ENCODE results near the gene ZMPSTE24. TPM values are rescaled to one million over a fixed set of nuclear protein-coding genes. Genes with fewer than 3 reads are reported as not detected.
A peak's percentile ranks its signal among the peaks of the same experiment; 100 is the strongest.
"Not testable (repeated sequence)": the region's sequence is repeated elsewhere in the genome, so short reads cannot be mapped to it uniquely, and the experiment has no call there.

Gene ZMPSTE24
- total RNA-seq, 4 donors from 2014 or later = 14.9 to 29.8 (median 27.4) TPM

DNA sequence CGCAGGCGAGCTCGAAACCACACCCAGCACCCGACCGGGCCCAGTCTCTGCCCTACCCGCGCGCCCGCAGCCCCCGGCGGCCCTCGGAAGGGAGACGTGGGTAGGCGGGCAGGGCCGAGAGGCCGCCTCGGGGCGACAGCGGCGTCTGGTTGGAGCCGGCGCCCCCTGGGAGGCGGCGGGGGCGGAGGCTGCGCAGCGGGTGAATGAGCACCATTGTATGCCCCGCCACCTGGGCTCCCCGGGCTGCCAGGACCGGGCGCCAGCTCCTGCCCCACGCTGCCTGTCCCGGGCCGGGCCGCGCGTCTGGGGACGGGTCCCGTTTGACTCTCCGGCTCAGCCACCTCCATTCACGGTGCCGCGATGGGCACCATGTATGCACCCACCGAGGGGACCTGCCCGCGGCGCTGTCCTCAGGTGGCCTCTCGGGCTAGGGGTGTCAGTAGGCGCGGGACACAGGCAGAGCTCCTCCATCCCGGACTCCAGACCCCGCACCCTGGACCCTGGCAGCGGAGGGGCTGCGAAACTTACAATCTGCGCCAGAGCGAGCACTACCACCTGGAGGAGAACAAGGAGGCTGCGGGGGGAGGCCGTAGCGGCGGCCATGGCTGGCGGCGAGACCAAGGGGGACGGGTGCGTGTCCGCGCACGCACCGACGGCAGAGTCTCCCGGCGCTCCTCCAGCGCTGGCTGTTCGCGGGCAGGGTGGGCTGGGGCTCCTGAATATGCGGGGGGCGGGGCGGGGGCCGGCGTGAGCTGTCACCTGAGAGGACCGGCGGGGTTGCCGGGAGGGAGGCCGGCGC is 58.8 kb downstream of the ZMPSTE24 start, which contains the start of gene COL9A2:
Gene COL9A2 (minus strand): TSS at position 692 of the 799 bp plus-strand sequence. CDS start 89 bp downstream, at position 603.
- TF ChIP-seq, protein P1, sequence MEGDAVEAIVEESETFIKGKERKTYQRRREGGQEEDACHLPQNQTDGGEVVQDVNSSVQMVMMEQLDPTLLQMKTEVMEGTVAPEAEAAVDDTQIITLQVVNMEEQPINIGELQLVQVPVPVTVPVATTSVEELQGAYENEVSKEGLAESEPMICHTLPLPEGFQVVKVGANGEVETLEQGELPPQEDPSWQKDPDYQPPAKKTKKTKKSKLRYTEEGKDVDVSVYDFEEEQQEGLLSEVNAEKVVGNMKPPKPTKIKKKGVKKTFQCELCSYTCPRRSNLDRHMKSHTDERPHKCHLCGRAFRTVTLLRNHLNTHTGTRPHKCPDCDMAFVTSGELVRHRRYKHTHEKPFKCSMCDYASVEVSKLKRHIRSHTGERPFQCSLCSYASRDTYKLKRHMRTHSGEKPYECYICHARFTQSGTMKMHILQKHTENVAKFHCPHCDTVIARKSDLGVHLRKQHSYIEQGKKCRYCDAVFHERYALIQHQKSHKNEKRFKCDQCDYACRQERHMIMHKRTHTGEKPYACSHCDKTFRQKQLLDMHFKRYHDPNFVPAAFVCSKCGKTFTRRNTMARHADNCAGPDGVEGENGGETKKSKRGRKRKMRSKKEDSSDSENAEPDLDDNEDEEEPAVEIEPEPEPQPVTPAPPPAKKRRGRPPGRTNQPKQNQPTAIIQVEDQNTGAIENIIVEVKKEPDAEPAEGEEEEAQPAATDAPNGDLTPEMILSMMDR (IDR thresholded peaks at IDR 0.05) = no peak
- TF ChIP-seq POLR2A (IDR thresholded peaks at IDR 0.05) = no peak
- intact Hi-C loops (cut with DNase I; ENCODE audit: low total_unique reads) = no loop called here
- DNase-seq (ENCODE audit: low spot score in 2 of 2) = peak in 1 of 2 donors; percentile 88
- peak within 1 kb of the TSS; percentile 14 for H3K4me3 ChIP-seq (ENCODE audit: low read depth, poor library complexity, severe bottlenecking)
- 0 to 9% methylated on average over 14 to 48 of the region's 84 CpGs for WGBS, 2 donors

DNA sequence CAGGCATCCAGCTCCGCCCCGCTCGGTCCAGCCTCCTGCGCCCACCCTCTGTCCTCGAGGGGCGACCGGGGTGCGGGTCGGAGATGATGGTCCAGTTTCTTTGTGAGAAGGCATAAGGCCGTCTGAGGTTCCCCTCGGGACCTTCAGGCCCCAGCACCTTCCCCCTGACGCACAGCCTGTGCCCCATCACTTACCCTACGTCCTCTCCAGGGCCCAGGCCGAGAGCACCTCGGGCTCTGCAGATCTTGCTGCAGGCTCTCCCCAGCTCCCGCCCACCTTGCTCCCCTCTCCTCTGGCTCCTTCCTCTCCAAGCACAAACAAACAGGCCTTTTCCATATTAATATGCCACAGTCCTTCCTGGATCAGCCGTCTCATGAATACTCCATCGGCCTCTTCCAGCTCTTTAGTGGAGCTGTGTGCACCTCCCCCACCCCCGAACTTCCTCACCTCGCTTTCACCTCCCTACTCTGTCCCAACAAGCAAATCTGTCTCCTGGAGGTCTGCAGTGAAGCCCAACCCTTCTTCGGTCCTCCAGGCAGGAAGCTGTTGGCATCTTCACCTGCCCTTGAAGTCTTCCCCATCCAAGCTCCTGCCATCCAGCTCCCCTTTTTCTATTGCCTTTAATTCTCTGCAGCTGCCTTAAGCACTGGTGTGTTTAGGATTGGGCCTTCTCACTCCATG is 59.5 kb downstream of the ZMPSTE24 start:
- peak overlapping the region; percentile 14 for H3K4me3 ChIP-seq (ENCODE audit: low read depth, poor library complexity, severe bottlenecking)
- 38 to 44% methylated on average over 14 to 21 of the region's 21 CpGs for WGBS, 2 donors
- DNase-seq (ENCODE audit: low spot score in 2 of 2) = peak in 1 of 2 donors; percentile 81
- TF ChIP-seq, protein P1 (IDR thresholded peaks at IDR 0.05) = no peak
- no peak for TF ChIP-seq POLR2A (IDR thresholded peaks at IDR 0.05)
- intact Hi-C loops (cut with DNase I; ENCODE audit: low total_unique reads) = no loop called here

DNA sequence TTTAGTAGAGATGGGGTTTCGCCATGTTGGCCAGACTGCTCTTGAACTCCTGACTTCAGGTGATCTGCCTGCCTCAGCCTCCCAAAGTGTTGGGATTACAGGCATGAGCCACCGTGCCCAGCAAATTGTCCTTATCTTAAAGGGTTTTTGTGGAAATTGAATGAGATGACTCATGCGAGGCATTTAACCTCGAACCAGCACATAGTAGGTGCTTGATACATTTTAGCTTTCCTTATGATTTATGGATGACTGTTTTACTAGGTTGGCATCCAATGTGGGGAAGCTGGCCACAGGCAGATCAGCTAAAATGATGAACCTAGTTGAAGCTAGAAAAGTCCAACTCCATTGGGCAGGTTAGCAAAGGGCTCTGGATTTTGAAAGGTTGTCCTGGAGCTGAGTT is 60.4 kb downstream of the ZMPSTE24 start:
- intact Hi-C loops (cut with DNase I; ENCODE audit: low total_unique reads) = no loop called here

DNA sequence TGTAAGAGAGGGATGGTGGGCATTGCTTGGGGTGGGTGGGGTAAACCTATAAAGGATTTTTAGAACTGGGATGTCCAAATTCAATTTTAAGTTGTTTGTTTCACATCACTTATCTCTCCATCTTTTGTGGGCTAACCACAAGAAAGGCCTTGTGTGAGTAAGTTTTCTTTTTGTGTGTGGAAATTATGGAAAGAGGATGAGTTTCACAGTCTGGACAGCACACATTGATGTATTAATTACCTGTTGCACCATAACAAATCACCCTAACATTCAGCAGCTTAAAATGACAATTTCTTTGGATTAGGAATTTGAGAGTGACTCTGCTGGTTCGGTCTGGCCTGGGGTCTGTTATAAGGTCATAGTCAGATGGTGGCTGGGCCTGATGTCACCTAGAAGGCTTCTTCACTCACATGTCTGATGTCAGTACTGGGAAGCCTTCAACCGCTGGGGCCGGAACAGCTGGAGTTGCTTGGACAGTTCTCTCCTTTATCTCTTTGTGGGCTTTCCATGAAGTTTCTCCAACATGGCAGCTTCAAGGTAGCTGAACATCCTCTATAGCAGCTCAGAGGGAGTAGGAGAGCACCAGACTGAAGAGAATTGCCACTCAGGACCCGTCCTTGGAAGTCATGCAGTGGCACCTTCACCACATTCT is 61.1 kb downstream of the ZMPSTE24 start:
- no peak overlapping the region for H3K4me3 ChIP-seq (ENCODE audit: low read depth, poor library complexity, severe bottlenecking)
- no peak for DNase-seq (ENCODE audit: low spot score in 2 of 2)
- WGBS, 2 donors = 93 to 98% methylated on average over 4 of the region's 4 CpGs
- intact Hi-C loops (cut with DNase I; ENCODE audit: low total_unique reads) = no loop called here
- TF ChIP-seq, protein P1 (IDR thresholded peaks at IDR 0.05) = no peak
- TF ChIP-seq POLR2A (IDR thresholded peaks at IDR 0.05) = no peak

More for the DNA sequence above, 60.4 kb downstream of the ZMPSTE24 start:
- WGBS, 2 donors = 84 to 85% methylated on average over 4 of the region's 4 CpGs
- H3K4me3 ChIP-seq (ENCODE audit: low read depth, poor library complexity, severe bottlenecking) = no peak overlapping the region
- DNase-seq (ENCODE audit: low spot score in 2 of 2) = no peak
- TF ChIP-seq, protein P1 (IDR thresholded peaks at IDR 0.05) = no peak
- no peak for TF ChIP-seq POLR2A (IDR thresholded peaks at IDR 0.05)

DNA sequence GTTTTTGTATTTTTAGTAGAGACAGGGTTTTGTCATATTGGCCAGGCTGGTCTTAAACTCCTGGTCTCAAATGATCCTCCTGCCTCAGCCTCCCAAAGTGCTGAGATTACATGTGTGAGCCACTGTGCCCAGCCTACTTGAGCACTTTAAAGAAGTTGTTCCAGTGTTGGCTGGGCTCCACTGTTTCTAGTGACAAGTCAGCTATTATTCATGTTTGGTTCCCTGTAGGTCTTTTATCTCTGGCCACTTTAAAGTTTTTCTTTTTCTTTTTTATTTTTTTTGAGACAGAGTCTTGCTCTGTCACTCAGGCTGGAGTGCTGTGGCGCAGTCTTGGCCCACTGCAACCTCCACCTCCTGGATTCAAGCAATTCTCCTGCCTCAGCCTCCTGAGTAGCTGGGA is 73.4 kb downstream of the ZMPSTE24 start:
- not testable (repeated sequence) for DNase-seq (ENCODE audit: low spot score in 2 of 2); H3K4me3 ChIP-seq (ENCODE audit: low read depth, poor library complexity, severe bottlenecking)
- WGBS, 2 donors = 79 to 96% methylated on average over 1 of the region's 1 CpG
- intact Hi-C loops (cut with DNase I; ENCODE audit: low total_unique reads) = loop anchor here (10.0 kb wide), 1 partner anchor 247 kb away; no protein-coding TSS in a partner anchor

DNA sequence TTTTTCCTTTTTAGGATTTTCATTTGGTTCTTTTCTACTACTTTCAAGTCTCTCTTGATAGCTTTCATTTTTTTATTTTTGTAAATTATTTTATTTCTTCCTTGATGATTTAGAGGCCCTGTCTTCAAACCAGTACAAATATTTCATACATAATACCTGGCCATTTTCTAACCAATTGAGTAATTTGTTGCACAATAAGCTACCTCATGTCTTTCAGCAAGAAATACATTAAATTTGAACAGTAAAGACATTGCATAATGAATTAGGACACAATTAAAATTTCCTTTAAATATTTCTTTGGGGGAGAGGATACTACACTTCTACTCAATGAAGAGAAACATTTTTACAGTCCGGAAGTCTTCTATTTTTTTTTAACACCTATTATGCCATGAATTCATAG is 74.7 kb downstream of the ZMPSTE24 start:
- intact Hi-C loops (cut with DNase I; ENCODE audit: low total_unique reads) = loop anchor here (10.0 kb wide), 1 partner anchor 248 kb away; no protein-coding TSS in a partner anchor
- TF ChIP-seq, protein P1 (IDR thresholded peaks at IDR 0.05) = no peak
- no peak for TF ChIP-seq POLR2A (IDR thresholded peaks at IDR 0.05)
- WGBS, 2 donors = 88 to 89% methylated on average over 1 of the region's 1 CpG
- DNase-seq (ENCODE audit: low spot score in 2 of 2) = no peak
- no peak overlapping the region for H3K4me3 ChIP-seq (ENCODE audit: low read depth, poor library complexity, severe bottlenecking)

All from lower leg skin (tissue), 4 donors.